GM19324 (cell line): ENCODE data around the gene HEPACAM2.

Experiments used
- ATAC-seq: cut with Tn5 transposase; IDR thresholded peaks from one replicate; pipeline ENCODE4 v1.9.1; 2021; ENCODE audit warnings: mild to moderate bottlenecking, moderate library complexity; ENCODE audit not compliant: unreplicated experiment, low FRiP score

HEPACAM2 gene

GRCh38 chr7:93226310-93226709, at the start of gene HEPACAM2:
Gene HEPACAM2 (minus strand): TSS chr7:93226469.
- peak; percentile 57 for ATAC-seq

GRCh38 chr7:93265220-93265619, 39.0 kb upstream of the HEPACAM2 start:
- ATAC-seq = no peak

- ATAC-seq = no peak
Measured at GRCh38 chr7:93262535-93262934, 36.3 kb upstream of the HEPACAM2 start.

- no peak for ATAC-seq
Measured at GRCh38 chr7:93258661-93259060, 32.4 kb upstream of the HEPACAM2 start.

- ATAC-seq = no peak
Measured at GRCh38 chr7:93249491-93250148, 23.4 kb upstream of the HEPACAM2 start.

- no peak for ATAC-seq
Measured at GRCh38 chr7:93245525-93246432, 19.5 kb upstream of the HEPACAM2 start.

GRCh38 chr7:93242106-93242505, 15.8 kb upstream of the HEPACAM2 start:
- ATAC-seq = no peak

GRCh38 chr7:93239824-93240223, 13.6 kb upstream of the HEPACAM2 start:
- ATAC-seq = no peak

- ATAC-seq = no peak
Measured at GRCh38 chr7:93238748-93239147, 12.5 kb upstream of the HEPACAM2 start.

- no peak for ATAC-seq
Measured at GRCh38 chr7:93238131-93238530, 11.9 kb upstream of the HEPACAM2 start.

- no peak for ATAC-seq
Measured at GRCh38 chr7:93235541-93235940, 9.3 kb upstream of the HEPACAM2 start.

- ATAC-seq = no peak
Measured at GRCh38 chr7:93232673-93233018, 6.4 kb upstream of the HEPACAM2 start.

GRCh38 chr7:93231799-93232672, 5.8 kb upstream of the HEPACAM2 start, which contains the start of gene VPS50:
Gene VPS50 (plus strand): TSS chr7:93232366. CDS start chr7:93232468, 102 bp downstream.
- ATAC-seq = peak; percentile 99

- no peak for ATAC-seq
Measured at GRCh38 chr7:93231259-93231658, 5.0 kb upstream of the HEPACAM2 start.

GRCh38 chr7:93228302-93228701, 2.0 kb upstream of the HEPACAM2 start:
- ATAC-seq = no peak

- no peak for ATAC-seq
Measured at GRCh38 chr7:93219868-93220267, 6.4 kb downstream of the HEPACAM2 start.

GRCh38 chr7:93218997-93219827, 7.1 kb downstream of the HEPACAM2 start:
- no peak for ATAC-seq

- ATAC-seq = no peak
Measured at GRCh38 chr7:93212881-93213280, 13.4 kb downstream of the HEPACAM2 start.

- ATAC-seq = no peak
Measured at GRCh38 chr7:93211228-93211818, 14.9 kb downstream of the HEPACAM2 start.

GRCh38 chr7:93205046-93205445, 21.2 kb downstream of the HEPACAM2 start:
- no peak for ATAC-seq
